ENCODE results near the gene TBC1D22A. TPM values are rescaled to one million over a fixed set of nuclear protein-coding genes. Genes with fewer than 3 reads are reported as not detected.

The TBC1D22A gene
- total RNA-seq, 2 donors from 2014 or later = 21.5 to 23.1 TPM

DNA sequence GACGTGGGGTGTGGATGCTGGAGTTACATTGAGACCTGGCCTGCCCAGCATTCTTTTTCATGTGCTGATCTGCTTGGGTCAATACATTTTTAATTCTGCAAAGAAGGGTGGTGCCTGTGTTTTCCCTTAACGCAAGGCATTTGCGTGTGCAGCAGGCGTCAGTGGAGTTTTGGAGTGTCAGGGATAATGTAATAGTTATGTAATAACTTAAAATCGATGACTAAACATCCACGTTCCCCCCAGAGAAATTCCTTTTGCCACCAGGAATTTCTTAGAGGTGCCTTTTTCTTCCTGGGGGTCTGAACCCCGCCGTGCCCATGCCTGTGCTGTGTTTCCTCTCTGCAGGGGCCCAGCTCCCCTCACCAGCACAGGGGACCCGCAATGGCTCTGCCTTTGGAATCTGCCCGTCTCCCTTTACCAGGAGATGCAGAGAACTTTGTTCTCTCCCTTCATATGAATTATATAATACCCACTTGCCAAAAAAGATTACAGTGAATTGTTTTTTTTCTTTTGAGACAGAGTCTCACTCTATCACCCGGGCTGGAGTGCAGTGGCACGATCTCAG lies 62.6 kb downstream of the TBC1D22A start:
- no peak for DNase-seq
- intact Hi-C loops (cut with DNase I) = no loop called here
- peaks cover 12% of the 10 kb centered on the region for H3K4me1 ChIP-seq
- H3K27me3 ChIP-seq = no peaks in the 10 kb centered on the region
- no peak for TF ChIP-seq POLR2A (IDR thresholded peaks at IDR 0.05)
- TF ChIP-seq, protein P1, sequence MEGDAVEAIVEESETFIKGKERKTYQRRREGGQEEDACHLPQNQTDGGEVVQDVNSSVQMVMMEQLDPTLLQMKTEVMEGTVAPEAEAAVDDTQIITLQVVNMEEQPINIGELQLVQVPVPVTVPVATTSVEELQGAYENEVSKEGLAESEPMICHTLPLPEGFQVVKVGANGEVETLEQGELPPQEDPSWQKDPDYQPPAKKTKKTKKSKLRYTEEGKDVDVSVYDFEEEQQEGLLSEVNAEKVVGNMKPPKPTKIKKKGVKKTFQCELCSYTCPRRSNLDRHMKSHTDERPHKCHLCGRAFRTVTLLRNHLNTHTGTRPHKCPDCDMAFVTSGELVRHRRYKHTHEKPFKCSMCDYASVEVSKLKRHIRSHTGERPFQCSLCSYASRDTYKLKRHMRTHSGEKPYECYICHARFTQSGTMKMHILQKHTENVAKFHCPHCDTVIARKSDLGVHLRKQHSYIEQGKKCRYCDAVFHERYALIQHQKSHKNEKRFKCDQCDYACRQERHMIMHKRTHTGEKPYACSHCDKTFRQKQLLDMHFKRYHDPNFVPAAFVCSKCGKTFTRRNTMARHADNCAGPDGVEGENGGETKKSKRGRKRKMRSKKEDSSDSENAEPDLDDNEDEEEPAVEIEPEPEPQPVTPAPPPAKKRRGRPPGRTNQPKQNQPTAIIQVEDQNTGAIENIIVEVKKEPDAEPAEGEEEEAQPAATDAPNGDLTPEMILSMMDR (IDR thresholded peaks at IDR 0.05) = no peak
- ATAC-seq = no peak
- no peaks in the 10 kb centered on the region for H3K36me3 ChIP-seq (replicated peaks in 1 of 2; ENCODE audit: insufficient read depth in 1 of 2, low read depth in 2 of 2)
- WGBS, 2 donors = 87 to 91% methylated on average over 12 of the region's 12 CpGs
- no peak overlapping the region for H3K27ac ChIP-seq
- H3K9me3 ChIP-seq = no peaks in the 10 kb centered on the region
- no peak overlapping the region for H3K4me3 ChIP-seq

- no peak for DNase-seq
- no peak overlapping the region for H3K4me3 ChIP-seq
- 89% methylated on average over 15 of the region's 15 CpGs for WGBS, 2 donors
- no peak for ATAC-seq
- H3K4me1 ChIP-seq = peaks cover 18% of the 10 kb centered on the region
- no peaks in the 10 kb centered on the region for H3K9me3 ChIP-seq
- TF ChIP-seq POLR2A (IDR thresholded peaks at IDR 0.05) = no peak
- TF ChIP-seq, protein P1 (IDR thresholded peaks at IDR 0.05) = no peak
- no peaks in the 10 kb centered on the region for H3K36me3 ChIP-seq (replicated peaks in 1 of 2; ENCODE audit: insufficient read depth in 1 of 2, low read depth in 2 of 2)
- intact Hi-C loops (cut with DNase I) = no loop called here
- no peaks in the 10 kb centered on the region for H3K27me3 ChIP-seq
- H3K27ac ChIP-seq = no peak overlapping the region
Observed at GRCh38 chr22:46826438-46827135, 64.1 kb downstream of the TBC1D22A start.

- ATAC-seq = no peak
- no peak overlapping the region for H3K4me3 ChIP-seq
- 90 to 93% methylated on average over 24 to 25 of the region's 25 CpGs for WGBS, 2 donors
- H3K27me3 ChIP-seq = no peaks in the 10 kb centered on the region
- intact Hi-C loops (cut with DNase I) = no loop called here
- no peak for TF ChIP-seq POLR2A (IDR thresholded peaks at IDR 0.05)
- TF ChIP-seq, protein P1 (IDR thresholded peaks at IDR 0.05) = no peak
- no peaks in the 10 kb centered on the region for H3K36me3 ChIP-seq (replicated peaks in 1 of 2; ENCODE audit: insufficient read depth in 1 of 2, low read depth in 2 of 2)
- no peak overlapping the region for H3K27ac ChIP-seq
- H3K9me3 ChIP-seq = no peaks in the 10 kb centered on the region
- H3K4me1 ChIP-seq = peaks cover 18% of the 10 kb centered on the region
- no peak for DNase-seq
Observed at GRCh38 chr22:46827136-46827780, 64.8 kb downstream of the TBC1D22A start.

- Histone ChIP-seq H3K4me3 (no peak overlapping the region), H3K9me3 (no peaks in the 10 kb centered on the region), H3K27me3 (no peaks in the 10 kb centered on the region), H3K36me3 (replicated peaks in 1 of 2; ENCODE audit: insufficient read depth in 1 of 2, low read depth in 2 of 2) (no peaks in the 10 kb centered on the region), H3K27ac (no peak overlapping the region), H3K4me1 (peaks cover 18% of the 10 kb centered on the region)
- ATAC-seq (no peak), DNase-seq (no peak)
- intact Hi-C loops (cut with DNase I) = no loop called here
- 96 to 99% methylated on average over 12 of the region's 12 CpGs for WGBS, 2 donors
- TF ChIP-seq POLR2A (IDR thresholded peaks at IDR 0.05) = no peak
- TF ChIP-seq, protein P1 (IDR thresholded peaks at IDR 0.05) = no peak
Observed at GRCh38 chr22:46827781-46828180, 65.3 kb downstream of the TBC1D22A start.
